ENCODE results near the gene ZNF786.

DNA sequence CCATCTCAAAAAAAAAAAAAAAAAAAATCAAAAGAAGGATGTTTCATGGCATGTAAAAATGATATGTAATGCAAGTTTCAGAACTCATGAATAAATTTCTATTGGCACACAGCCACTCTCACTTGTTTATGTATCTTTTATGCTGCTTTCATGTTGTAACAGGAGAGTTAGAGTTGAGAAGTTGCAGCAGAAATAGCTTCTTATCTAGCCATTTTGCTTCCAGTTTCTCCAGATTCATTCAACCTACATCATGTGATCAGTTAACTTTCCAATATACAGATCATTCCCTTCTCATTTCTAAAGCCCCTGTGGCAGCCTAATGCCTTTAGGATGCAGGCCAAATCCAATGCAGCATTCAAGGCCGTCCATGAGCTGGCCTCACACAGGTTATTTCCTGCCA is 30.4 kb downstream of the ZNF786 start:
- TF ChIP-seq EZH2 (IDR thresholded peaks at IDR 0.05; ENCODE audit: insufficient read depth, poor library complexity, severe bottlenecking), result no peak
- TF ChIP-seq EZH2phosphoT487 (IDR thresholded peaks at IDR 0.05; ENCODE audit: insufficient read depth, low read depth), result no peak
